Activated T-helper 2 cell treated with anti-CD3 and anti-CD28 coated beads, Interferon-gamma antibody, Interleukin-2, Interleukin-4, amounts not matched to agents 10 μg/mL and 5 μg/mL and 100 μg/mL, durations not matched to agents 14 hours and 24 hours and 36 hours (primary cell): ENCODE data around the gene FANCE. TPM values are rescaled to one million over a fixed set of nuclear protein-coding genes. Genes with fewer than 3 reads are reported as not detected.

Source experiments
- DNase-seq: peaks from one replicate; pipeline ENCODE4 v3.0.0; 2021; ENCODE audit warnings: low spot score
- H3K27ac Mint-ChIP-seq: one replicate; pipeline ENCODE4 v1.8.0; 2021; ENCODE audit warnings: mixed read lengths
- H3K27me3 Mint-ChIP-seq: one replicate; pipeline ENCODE4 v1.8.0; 2021; ENCODE audit warnings: low read depth, mixed read lengths
- H3K36me3 Mint-ChIP-seq: one replicate; pipeline ENCODE4 v1.8.0; 2021; ENCODE audit warnings: low read depth, mixed read lengths
- H3K4me1 Mint-ChIP-seq: one replicate; pipeline ENCODE4 v1.8.0; 2021; ENCODE audit warnings: low read depth, mixed read lengths
- H3K4me3 Mint-ChIP-seq: one replicate; pipeline ENCODE4 v1.8.0; 2021; ENCODE audit warnings: low read depth, mild to moderate bottlenecking, moderate library complexity, mixed read lengths
- H3K9me3 Mint-ChIP-seq: one replicate; pipeline ENCODE4 v1.8.0; 2021; ENCODE audit warnings: mixed read lengths
- intact Hi-C: fragments of 100-400 bp; cut with micrococcal nuclease; formaldehyde crosslinking; loops from one replicate; pipeline ENCODE4 v1.15.1; 2023
- total RNA-seq: library from RNA; stranded (reverse); gene quantifications from 2 replicates; pipeline ENCODE4 v1.2.3, GENCODE V29; 2022

Gene FANCE
- total RNA-seq, 1 donor from 2014 or later: 20.6 TPM

DNA sequence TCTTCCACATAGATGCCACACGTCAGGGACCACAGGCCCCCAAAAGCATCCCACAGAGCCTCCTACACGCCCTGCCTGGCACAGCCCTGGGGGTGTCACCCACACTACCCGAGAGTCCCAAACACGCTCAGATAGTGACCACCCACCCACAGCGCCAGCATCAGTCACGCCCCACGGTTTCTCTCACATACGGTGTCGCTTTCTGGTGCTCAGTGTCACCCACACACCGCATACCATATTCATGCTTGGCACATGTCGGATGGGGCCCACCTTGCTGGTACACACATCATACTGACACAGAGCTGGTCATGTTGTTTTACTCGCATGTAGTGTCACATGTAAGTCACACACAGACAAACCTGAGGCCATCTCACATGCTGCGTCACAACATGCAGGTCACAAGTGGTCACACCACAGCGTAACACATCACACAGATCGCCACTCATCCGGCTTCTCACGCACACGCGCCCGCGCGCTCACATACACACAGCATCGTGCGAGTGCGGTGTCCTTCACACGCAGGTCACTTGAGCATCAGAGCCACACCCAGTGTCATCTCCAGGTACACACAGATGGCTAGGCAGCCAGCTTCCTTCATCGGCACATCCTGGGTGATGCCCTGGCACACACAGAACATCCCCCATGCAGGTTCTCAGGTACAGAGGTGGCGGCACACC, 41.3 kb downstream of the FANCE start:
- intact Hi-C loops: no loop called here

DNA sequence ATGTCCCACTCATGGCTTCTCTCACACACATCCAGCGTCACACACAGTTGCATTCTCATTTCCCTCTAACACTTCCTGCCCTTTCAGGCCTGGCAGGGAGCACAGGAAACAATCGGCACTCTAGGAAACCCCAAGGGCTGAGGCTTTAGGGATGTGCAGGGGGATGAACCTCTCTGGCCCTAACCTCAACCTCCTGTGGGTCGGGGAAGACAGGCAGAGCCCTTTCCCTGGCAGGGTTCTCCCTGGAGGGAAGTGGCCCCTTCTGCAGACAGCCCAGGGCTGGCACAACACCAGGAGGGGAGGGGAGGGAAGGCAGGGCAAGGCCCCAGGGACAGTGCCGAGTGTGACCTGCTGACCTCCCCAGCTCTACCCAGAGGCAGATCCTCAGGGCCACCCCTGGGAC, 42.0 kb downstream of the FANCE start:
- intact Hi-C loops: no loop called here
- no peaks in the 10 kb centered on the region for H3K36me3 Mint-ChIP-seq
- peaks cover 3% of the 10 kb centered on the region for H3K4me1 Mint-ChIP-seq
- no peaks in the 10 kb centered on the region for H3K9me3 Mint-ChIP-seq
- no peak for DNase-seq
- H3K27ac Mint-ChIP-seq: no peak overlapping the region
- no peak overlapping the region for H3K4me3 Mint-ChIP-seq
- H3K27me3 Mint-ChIP-seq: peaks cover 20% of the 10 kb centered on the region

More for the DNA sequence above, 41.3 kb downstream of the FANCE start:
- H3K27me3 Mint-ChIP-seq: peaks cover 16% of the 10 kb centered on the region
- DNase-seq: no peak
- no peak overlapping the region for H3K4me3 Mint-ChIP-seq
- no peaks in the 10 kb centered on the region for H3K36me3 Mint-ChIP-seq
- no peaks in the 10 kb centered on the region for H3K9me3 Mint-ChIP-seq
- no peak overlapping the region for H3K27ac Mint-ChIP-seq
- peaks cover 3% of the 10 kb centered on the region for H3K4me1 Mint-ChIP-seq

DNA sequence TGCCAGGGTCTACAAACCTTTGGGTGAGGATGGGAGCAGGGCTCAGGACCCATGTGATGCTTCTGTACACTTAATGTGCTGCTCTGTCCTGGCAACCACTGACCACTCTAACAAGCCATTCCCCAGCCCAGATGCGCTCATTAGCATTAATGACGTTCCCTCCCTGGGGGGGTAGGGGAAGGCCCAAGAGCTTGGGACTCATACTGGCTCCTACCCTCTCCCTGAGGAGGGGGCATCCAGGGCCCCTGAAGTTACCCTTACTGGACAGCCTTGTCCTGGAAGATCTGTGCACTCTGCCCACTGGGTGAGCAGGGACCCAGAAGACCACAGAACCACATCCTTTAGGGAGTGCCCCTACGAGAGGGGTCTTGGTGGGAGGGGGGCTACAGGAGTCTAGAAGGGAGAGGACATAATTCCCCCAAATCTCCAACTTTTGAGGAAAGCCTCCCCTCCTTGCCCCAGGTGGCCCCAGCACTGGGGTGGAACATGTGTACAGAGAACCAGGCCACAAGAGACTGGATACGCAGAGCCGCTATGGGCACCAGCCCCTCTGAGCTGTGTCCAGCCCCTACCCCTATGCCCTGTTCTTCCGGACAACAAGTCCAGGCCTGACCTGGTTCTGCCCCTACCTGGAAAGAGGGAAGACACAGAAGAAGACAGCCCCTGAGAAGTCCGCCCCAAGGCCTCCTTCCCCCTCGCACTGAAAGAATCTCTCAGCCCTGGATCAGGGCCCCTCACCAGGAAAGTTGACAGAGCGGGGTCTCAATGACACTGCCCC, 43.3 kb downstream of the FANCE start:
- no peaks in the 10 kb centered on the region for H3K36me3 Mint-ChIP-seq
- peak overlapping the region; percentile 71 for H3K4me3 Mint-ChIP-seq
- DNase-seq: no peak
- no peaks in the 10 kb centered on the region for H3K9me3 Mint-ChIP-seq
- peaks cover 25% of the 10 kb centered on the region for H3K27me3 Mint-ChIP-seq
- H3K27ac Mint-ChIP-seq: peak overlapping the region; percentile 19
- peaks cover 3% of the 10 kb centered on the region for H3K4me1 Mint-ChIP-seq
- intact Hi-C loops: no loop called here

DNA sequence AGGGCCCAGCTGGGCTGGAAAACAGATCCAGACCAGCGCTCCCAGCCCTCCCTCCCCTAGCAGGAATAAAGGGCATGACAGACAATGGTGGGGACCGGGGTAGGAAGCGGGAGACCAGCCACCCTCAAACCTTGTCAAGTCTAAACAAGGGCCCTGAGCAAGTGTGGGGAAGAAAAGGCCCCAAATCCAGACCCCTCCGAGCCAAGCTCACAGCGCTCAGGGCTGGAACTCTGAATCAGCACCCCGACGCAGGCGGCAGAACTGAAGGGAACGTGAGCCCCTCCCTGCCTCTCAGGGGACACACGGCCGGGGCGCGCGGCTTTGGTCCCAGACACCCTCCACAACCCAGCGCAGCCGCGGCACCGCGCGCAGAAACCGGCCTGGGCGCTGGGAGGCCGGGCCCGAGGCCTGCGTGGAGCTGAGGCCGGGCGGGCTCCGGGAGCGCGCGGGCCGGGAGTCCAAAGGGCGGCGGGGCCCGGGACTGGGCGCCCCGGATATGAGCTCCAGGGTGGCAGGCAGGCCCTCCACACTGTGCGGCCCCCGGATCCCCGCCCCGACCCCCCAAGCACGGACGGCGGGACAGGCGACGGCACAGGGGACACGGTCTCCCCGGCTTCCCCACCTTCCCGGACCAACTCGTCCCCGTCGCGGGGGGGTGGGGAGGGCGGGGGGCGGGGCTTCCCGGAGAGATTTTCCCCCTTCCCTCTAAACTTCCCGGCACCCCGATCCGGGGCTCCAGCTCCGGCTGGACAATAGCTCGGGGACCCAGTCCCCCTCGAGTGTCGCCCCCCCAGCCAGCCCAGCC, 44.1 kb downstream of the FANCE start:
- H3K36me3 Mint-ChIP-seq: no peaks in the 10 kb centered on the region
- peak overlapping the region; percentile 71 for H3K4me3 Mint-ChIP-seq
- no peak for DNase-seq
- H3K27me3 Mint-ChIP-seq: peaks cover 29% of the 10 kb centered on the region
- no peaks in the 10 kb centered on the region for H3K9me3 Mint-ChIP-seq
- intact Hi-C loops: no loop called here
- peaks cover 3% of the 10 kb centered on the region for H3K4me1 Mint-ChIP-seq
- H3K27ac Mint-ChIP-seq: no peak overlapping the region

DNA sequence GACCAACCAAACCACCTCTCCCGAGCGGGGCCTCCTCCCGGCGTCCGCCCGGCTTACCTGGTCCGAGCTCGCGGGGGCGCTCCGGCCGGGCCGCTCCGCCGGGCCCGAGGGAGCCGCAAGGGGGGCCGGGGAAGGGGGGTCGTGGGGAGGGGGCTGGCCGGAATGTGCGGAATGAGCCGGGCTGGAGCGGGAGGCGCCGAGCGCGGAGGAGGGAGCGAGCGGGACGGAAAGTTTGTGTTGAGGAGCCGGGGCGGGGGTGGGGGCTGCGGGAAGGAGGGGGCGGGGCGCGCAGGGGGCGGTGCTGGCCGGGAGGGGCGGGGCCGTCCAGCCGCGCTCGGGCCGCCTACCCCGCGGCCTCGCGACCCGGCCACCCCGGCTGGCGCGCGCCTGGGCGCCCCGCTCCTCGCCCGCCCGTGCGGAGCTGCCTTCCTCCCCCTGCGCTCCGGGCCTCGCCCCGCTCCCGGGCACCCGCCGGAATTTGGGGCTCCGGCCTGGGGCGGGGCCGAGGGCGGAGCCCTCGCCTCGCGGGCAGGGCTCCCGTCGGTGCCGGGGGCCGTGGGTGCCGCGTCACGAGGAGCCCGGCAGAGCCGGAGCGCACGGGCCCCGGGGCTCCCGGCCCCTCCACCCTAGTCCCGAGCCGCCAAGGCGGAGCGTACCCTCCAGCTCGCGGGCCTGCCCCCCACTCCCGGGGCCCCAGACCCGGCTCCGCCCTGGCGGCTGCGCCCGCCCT, 44.9 kb downstream of the FANCE start, which contains the start of gene TEAD3:
Gene TEAD3, minus strand, starts transcription at position 239 of the 730 bp plus-strand sequence.
- no peaks in the 10 kb centered on the region for H3K36me3 Mint-ChIP-seq
- H3K4me3 Mint-ChIP-seq: peak within 1 kb of the TSS; percentile 74
- H3K27me3 Mint-ChIP-seq: peaks cover 31% of the 10 kb centered on the region
- DNase-seq: peak; percentile 46
- intact Hi-C loops: no loop called here
- no peaks in the 10 kb centered on the region for H3K9me3 Mint-ChIP-seq
- peak within 1 kb of the TSS; percentile 26 for H3K27ac Mint-ChIP-seq
- peaks cover 3% of the 10 kb centered on the region for H3K4me1 Mint-ChIP-seq

DNA sequence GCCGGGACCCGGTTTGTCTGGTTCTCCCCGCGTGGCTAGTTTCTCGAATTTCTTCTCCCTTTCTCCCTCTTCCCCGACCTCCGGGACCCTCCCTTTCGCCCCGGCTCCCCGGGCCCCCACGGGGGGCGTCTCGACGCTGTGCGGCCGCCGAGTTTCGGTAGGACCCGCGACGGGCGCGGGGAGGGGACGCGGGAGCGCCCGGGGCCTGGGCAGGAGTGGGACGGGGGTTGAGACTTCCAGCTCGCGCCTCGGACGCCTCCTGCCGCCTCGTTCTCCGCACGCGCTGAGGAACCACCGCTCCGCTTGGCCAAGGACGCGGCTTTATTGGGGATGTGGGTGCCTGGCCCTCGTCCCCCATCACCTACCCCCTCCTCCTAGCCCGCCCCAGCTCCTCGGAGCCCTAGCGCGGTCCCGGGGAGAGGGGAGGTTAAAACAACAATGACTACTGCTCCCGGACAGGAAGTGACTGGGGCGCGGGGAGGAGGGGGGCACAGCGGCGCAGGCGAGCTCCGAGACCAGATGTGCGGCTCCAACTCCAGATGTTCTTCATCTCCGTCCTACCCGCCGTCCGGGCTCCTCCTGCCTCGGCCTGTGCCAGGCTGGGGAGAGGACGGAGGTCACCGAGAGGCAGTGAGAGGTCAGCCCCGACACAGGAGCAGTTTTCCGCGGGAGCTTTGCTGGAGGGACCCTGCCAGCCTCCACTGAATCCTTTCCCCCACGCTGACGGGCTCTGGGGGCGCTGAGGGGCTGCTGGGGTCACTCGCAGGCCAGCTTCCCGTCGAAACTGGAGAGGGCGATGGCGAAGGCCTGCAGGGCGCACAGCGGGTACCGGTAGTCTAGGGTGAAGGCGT, 45.7 kb downstream of the FANCE start:
- H3K4me1 Mint-ChIP-seq: peaks cover 3% of the 10 kb centered on the region
- DNase-seq: peak; percentile 31
- no peaks in the 10 kb centered on the region for H3K36me3 Mint-ChIP-seq
- H3K4me3 Mint-ChIP-seq: peak overlapping the region; percentile 74
- no peaks in the 10 kb centered on the region for H3K9me3 Mint-ChIP-seq
- intact Hi-C loops: no loop called here
- H3K27ac Mint-ChIP-seq: peak overlapping the region; percentile 26
- peaks cover 31% of the 10 kb centered on the region for H3K27me3 Mint-ChIP-seq

GRCh38 chr6:35498422-35499067, 46.4 kb downstream of the FANCE start:
- peak overlapping the region; percentile 21 for H3K27ac Mint-ChIP-seq
- H3K4me3 Mint-ChIP-seq: peak overlapping the region; percentile 74

GRCh38 chr6:35499372-35499771, 47.2 kb downstream of the FANCE start:
- intact Hi-C loops: no loop called here
- no peaks in the 10 kb centered on the region for H3K4me1 Mint-ChIP-seq
- DNase-seq: no peak

More at GRCh38 chr6:35498422-35499067, 46.4 kb downstream of the FANCE start:
- peaks cover 31% of the 10 kb centered on the region for H3K27me3 Mint-ChIP-seq
- H3K9me3 Mint-ChIP-seq: no peaks in the 10 kb centered on the region
- no peak for DNase-seq
- no peaks in the 10 kb centered on the region for H3K36me3 Mint-ChIP-seq
- intact Hi-C loops: no loop called here
- H3K4me1 Mint-ChIP-seq: peaks cover 3% of the 10 kb centered on the region

GRCh38 chr6:35500782-35501181, 48.6 kb downstream of the FANCE start:
- H3K27me3 Mint-ChIP-seq: peaks cover 25% of the 10 kb centered on the region
- H3K4me3 Mint-ChIP-seq: no peak overlapping the region

More at GRCh38 chr6:35499372-35499771, 47.2 kb downstream of the FANCE start:
- peaks cover 30% of the 10 kb centered on the region for H3K27me3 Mint-ChIP-seq
- no peak overlapping the region for H3K4me3 Mint-ChIP-seq
- no peaks in the 10 kb centered on the region for H3K36me3 Mint-ChIP-seq
- H3K9me3 Mint-ChIP-seq: no peaks in the 10 kb centered on the region
- no peak overlapping the region for H3K27ac Mint-ChIP-seq

DNA sequence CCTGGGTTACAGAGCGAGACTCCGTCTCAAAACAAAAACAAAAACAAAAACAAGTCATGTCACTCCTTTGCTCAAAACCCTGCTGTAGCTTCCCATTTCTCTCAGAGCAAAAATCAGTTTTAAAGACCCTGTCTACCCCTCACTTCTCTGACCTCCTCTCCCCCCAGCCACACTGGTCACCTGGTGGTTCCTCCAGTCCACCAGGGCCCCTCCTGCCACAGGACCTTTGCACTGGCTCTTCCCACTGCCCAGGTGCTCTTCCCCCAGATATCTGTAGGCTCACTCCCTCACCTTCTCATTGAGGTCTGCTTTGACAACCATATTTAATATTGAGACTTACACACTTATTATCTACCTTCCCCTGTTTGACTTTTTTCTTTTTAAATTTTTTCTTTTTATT, 49.6 kb downstream of the FANCE start:
- peaks cover 26% of the 10 kb centered on the region for H3K27me3 Mint-ChIP-seq
- no peaks in the 10 kb centered on the region for H3K36me3 Mint-ChIP-seq
- no peaks in the 10 kb centered on the region for H3K9me3 Mint-ChIP-seq
- DNase-seq: no peak
- H3K4me3 Mint-ChIP-seq: no peak overlapping the region
- no peak overlapping the region for H3K27ac Mint-ChIP-seq
- intact Hi-C loops: no loop called here
- H3K4me1 Mint-ChIP-seq: no peaks in the 10 kb centered on the region

More at GRCh38 chr6:35500782-35501181, 48.6 kb downstream of the FANCE start:
- Mint-ChIP-seq H3K36me3 (no peaks in the 10 kb centered on the region), H3K9me3 (no peaks in the 10 kb centered on the region), H3K4me1 (no peaks in the 10 kb centered on the region), H3K27ac (no peak overlapping the region)
- DNase-seq: no peak
- intact Hi-C loops: no loop called here

DNA sequence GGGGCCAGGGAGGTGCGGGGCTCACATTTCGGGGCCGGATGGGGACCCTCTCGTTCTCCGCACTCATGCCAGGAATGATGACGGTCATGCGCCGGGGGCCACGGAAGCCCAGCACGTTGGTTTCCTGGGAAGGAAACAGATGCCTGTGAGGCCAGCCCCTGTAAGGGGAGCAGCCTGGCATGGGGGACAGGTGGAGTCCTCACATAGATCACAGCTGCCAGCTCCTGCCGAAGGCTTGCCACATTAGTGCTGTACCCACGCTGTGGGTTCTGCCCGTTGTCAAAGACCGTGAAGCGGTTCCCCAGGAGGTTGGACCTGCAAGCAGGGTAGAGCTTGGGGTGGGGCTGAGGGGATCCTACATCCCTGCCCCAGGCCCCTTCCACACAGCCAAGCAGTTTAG, 51.4 kb downstream of the FANCE start:
- no peak for DNase-seq
- no peak overlapping the region for H3K4me3 Mint-ChIP-seq
- H3K27ac Mint-ChIP-seq: no peak overlapping the region
- H3K4me1 Mint-ChIP-seq: no peaks in the 10 kb centered on the region
- H3K27me3 Mint-ChIP-seq: peaks cover 28% of the 10 kb centered on the region
- H3K9me3 Mint-ChIP-seq: no peaks in the 10 kb centered on the region
- H3K36me3 Mint-ChIP-seq: no peaks in the 10 kb centered on the region
- intact Hi-C loops: no loop called here
